ENCODE data around the gene ZNF439. TPM values are rescaled to one million over a fixed set of nuclear protein-coding genes. Genes with fewer than 3 reads are reported as not detected.

Gene ZNF439
- total RNA-seq, 1 donor from 2014 or later = 3.4 TPM

Other genes starting within 250 kb of the ZNF439 start
- gene ZNF823, start 109.8 kb upstream of the ZNF439 start, total RNA-seq = 4.2 TPM
- 4.2 TPM for gene ZNF441, start 81.7 kb upstream of the ZNF439 start, total RNA-seq
- 2.8 TPM for gene ZNF491, start 50.2 kb upstream of the ZNF439 start, total RNA-seq
- gene ZNF440, start 34.5 kb upstream of the ZNF439 start, total RNA-seq = 4.4 TPM
- 3.6 TPM for gene ZNF69, start 39.1 kb downstream of the ZNF439 start, total RNA-seq
- gene ZNF700, start 76.4 kb downstream of the ZNF439 start, total RNA-seq = 4.1 TPM
- gene ZNF763, start 116.3 kb downstream of the ZNF439 start, total RNA-seq = 2.6 TPM
- gene ZNF433, start 187.0 kb downstream of the ZNF439 start, total RNA-seq = 2.6 TPM
- 0.32 TPM for gene ZNF878, start 204.2 kb downstream of the ZNF439 start, total RNA-seq
- 14.3 TPM for gene ZNF844, start 216.0 kb downstream of the ZNF439 start, total RNA-seq